ENCODE data around the gene PDIA5.

DNA sequence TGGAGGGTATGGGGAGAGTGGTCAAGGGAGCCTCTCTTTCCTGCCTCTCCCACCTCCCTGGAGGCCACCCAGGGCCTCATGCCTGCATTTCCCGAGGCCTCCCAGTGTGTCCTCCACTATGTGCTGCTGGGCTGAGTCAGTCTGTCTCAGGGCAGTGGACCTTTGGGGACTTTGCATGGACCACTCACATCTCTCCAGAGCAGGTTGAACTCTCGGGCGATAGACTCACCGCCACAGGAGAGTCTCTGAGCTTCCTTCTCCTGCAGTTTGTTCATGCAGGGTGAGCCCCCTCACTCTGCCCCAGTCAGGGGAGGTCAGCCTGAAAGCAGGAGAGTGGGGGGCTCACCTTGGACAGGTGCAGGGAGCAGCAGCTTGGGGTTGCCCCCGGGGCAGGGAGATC lies 74.5 kb downstream of the PDIA5 start:
- TF ChIP-seq EZH2 (IDR thresholded peaks at IDR 0.05; ENCODE audit: borderline replicate concordance, insufficient read depth, low read length, poor library complexity, severe bottlenecking) (no peak), RAD21 (conservative IDR thresholded peaks at IDR 0.05) (no peak), POLR2AphosphoS5 (IDR thresholded peaks at IDR 0.05) (no peak), MXI1 (conservative IDR thresholded peaks at IDR 0.05; ENCODE audit: poor library complexity, severe bottlenecking) (no peak), TAF1 (IDR thresholded peaks at IDR 0.05; ENCODE audit: low read depth) (no peak), SMC3 (conservative IDR thresholded peaks at IDR 0.05; ENCODE audit: poor library complexity) (no peak)
- TF ChIP-seq, protein P1, sequence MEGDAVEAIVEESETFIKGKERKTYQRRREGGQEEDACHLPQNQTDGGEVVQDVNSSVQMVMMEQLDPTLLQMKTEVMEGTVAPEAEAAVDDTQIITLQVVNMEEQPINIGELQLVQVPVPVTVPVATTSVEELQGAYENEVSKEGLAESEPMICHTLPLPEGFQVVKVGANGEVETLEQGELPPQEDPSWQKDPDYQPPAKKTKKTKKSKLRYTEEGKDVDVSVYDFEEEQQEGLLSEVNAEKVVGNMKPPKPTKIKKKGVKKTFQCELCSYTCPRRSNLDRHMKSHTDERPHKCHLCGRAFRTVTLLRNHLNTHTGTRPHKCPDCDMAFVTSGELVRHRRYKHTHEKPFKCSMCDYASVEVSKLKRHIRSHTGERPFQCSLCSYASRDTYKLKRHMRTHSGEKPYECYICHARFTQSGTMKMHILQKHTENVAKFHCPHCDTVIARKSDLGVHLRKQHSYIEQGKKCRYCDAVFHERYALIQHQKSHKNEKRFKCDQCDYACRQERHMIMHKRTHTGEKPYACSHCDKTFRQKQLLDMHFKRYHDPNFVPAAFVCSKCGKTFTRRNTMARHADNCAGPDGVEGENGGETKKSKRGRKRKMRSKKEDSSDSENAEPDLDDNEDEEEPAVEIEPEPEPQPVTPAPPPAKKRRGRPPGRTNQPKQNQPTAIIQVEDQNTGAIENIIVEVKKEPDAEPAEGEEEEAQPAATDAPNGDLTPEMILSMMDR (IDR thresholded peaks at IDR 0.05; ENCODE audit: poor library complexity, severe bottlenecking) = no peak
- TF ChIP-seq, protein P2, sequence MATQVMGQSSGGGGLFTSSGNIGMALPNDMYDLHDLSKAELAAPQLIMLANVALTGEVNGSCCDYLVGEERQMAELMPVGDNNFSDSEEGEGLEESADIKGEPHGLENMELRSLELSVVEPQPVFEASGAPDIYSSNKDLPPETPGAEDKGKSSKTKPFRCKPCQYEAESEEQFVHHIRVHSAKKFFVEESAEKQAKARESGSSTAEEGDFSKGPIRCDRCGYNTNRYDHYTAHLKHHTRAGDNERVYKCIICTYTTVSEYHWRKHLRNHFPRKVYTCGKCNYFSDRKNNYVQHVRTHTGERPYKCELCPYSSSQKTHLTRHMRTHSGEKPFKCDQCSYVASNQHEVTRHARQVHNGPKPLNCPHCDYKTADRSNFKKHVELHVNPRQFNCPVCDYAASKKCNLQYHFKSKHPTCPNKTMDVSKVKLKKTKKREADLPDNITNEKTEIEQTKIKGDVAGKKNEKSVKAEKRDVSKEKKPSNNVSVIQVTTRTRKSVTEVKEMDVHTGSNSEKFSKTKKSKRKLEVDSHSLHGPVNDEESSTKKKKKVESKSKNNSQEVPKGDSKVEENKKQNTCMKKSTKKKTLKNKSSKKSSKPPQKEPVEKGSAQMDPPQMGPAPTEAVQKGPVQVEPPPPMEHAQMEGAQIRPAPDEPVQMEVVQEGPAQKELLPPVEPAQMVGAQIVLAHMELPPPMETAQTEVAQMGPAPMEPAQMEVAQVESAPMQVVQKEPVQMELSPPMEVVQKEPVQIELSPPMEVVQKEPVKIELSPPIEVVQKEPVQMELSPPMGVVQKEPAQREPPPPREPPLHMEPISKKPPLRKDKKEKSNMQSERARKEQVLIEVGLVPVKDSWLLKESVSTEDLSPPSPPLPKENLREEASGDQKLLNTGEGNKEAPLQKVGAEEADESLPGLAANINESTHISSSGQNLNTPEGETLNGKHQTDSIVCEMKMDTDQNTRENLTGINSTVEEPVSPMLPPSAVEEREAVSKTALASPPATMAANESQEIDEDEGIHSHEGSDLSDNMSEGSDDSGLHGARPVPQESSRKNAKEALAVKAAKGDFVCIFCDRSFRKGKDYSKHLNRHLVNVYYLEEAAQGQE (IDR thresholded peaks at IDR 0.05; ENCODE audit: borderline replicate concordance) = no peak
